Heart left ventricle (tissue), 16 donors: ENCODE measurements around the gene HMCN2. TPM values are rescaled to one million over a fixed set of nuclear protein-coding genes. Genes with fewer than 3 reads are reported as not detected.
"Not testable (repeated sequence)": the region's sequence is repeated elsewhere in the genome, so short reads cannot be mapped to it uniquely, and the experiment has no call there.

Experiments used
- ATAC-seq, 4 donors: fragments of 200-7000 bp; cut with Tn5 transposase; one replicate each; pipeline ENCODE4 v1.9.1; 2020 to 2022; ENCODE audit warnings: moderate library complexity in 4 of 4, mild to moderate bottlenecking in 3 of 4, moderate number of reproducible peaks in 1 of 4
- DNase-seq, 5 donors: peaks; one replicate each; pipeline ENCODE4 v3.0.0-alpha.2; 2020
- H3K27ac ChIP-seq, 12 donors: fragments of 200-600 bp; sonication (generic) in 4 of 12; one replicate each; pipeline versions ENCODE4 v1.5.0 to v1.8.0; 2016 to 2022; ENCODE audit warnings: mild to moderate bottlenecking in 2 of 12
- H3K27me3 ChIP-seq, 9 donors: fragments of 200-600 bp; sonication (generic) in 2 of 9; one replicate each; pipeline versions ENCODE4 v1.5.1 to v1.8.0; 2016 to 2022; ENCODE audit warnings: mild to moderate bottlenecking in 3 of 9
- H3K36me3 ChIP-seq, 9 donors: fragments of 200-600 bp; sonication (generic) in 2 of 9; one replicate each; pipeline versions ENCODE4 v1.5.0 to v1.8.0; 2018 to 2022; ENCODE audit warnings: mild to moderate bottlenecking in 2 of 9
- H3K4me1 ChIP-seq, 12 donors: fragments of 200-600 bp; sonication (generic) in 4 of 12; one replicate each; pipeline versions ENCODE4 v1.5.0 to v1.8.0; 2016 to 2022; ENCODE audit warnings: mild to moderate bottlenecking in 3 of 12
- H3K4me3 ChIP-seq, 12 donors: fragments of 200-600 bp; sonication (generic) in 4 of 12; one replicate each; pipeline versions ENCODE4 v1.5.0 to v1.8.0; 2017 to 2022; ENCODE audit warnings: mild to moderate bottlenecking in 9 of 12, moderate library complexity in 4 of 12
- H3K9me3 ChIP-seq, 12 donors: fragments of 200-600 bp; sonication (generic) in 4 of 12; one replicate each; pipeline versions ENCODE4 v1.5.0 to v1.8.0; 2016 to 2022; ENCODE audit warnings: mild to moderate bottlenecking in 1 of 12
- CTCF ChIP-seq, 12 donors: fragments of 200-600 bp; sonication (generic) in 4 of 12; IDR thresholded peaks; one replicate each; pipeline versions ENCODE4 v1.5.0 to v1.8.0; 2018 to 2022; ENCODE audit warnings: antibody characterized with exemption in 12 of 12, mild to moderate bottlenecking in 5 of 12
- POLR2A ChIP-seq, 2 donors: fragments of 450-650 bp; IDR thresholded peaks; one replicate each; pipeline ENCODE4 v1.6.1; 2017; ENCODE audit warnings: antibody characterized with exemption in 2 of 2, mild to moderate bottlenecking in 2 of 2, moderate library complexity in 2 of 2
- WGBS, 4 donors: extraction: QIAGEN DNeasy Blood & Tissue Kit in 2 of 4; methylation state at CpG; one replicate each; pipeline versions ENCODE4 v1.1.5 to v1.1.7; 2013 to 2018; 5-methylcytosine and 5-hydroxymethylcytosine counted together
- intact Hi-C, 10 donors: fragments of 100-400 bp; cut with DNase I; formaldehyde crosslinking; loops; one replicate each; pipeline versions ENCODE4 v1.11.1 to v1.14.2; 2022
- polyA plus RNA-seq, 2 donors: library from polyadenylated mRNA; stranded (reverse); fragments of 200-250 nt; gene quantifications; one replicate each; pipeline ENCODE4 v1.2.3, GENCODE V29; 2013
- total RNA-seq, 9 donors: library from RNA; depleted of rRNA in 2 of 9; stranded (reverse); fragments of >200 nt in 2 of 9; fragmentation: NEBNext Ultra II Directional in 3 of 9; extraction: Animal tissue kit (Norgen Biotek cat#: 25700) in 3 of 9; gene quantifications; one replicate each; pipeline versions ENCODE4 v1.1.0 to v1.2.4, GENCODE V29; 2016 to 2023
- donor health status: ischemic (EF 13 %, LVEDD 7.1; RV severe dilation, severe dysfunction).
- donor health status: healthy with polysubstance abuse.
- donor health status: DM: no; HTN: yes; CAD: no.
- donor health status: DM: no; HTN: no; CAD: no.
- donor health status: ischemic (EF 25% LVEDD 6.9; RV normal size, moderate dysfunction).
- donor health status: ischemic (EF 25% LVEDD 5.7; RV mildly dilated, moderate dysfunction).
- donor health status: healthy.
- donor health status: DM: yes; HTN: yes; CAD: no.
- donor health status: ischemic (EF 35%, LVEDD 5.7; RV mildly dilated, moderate dysfunction).
- donor health status: nonischemic (EF 11% LVEDD 7.7; RV severe dilation, severe dysfunction).
- donor health status: DM: yes; HTN: yes; CAD: no.
- donor health status: PGD.
- donor health status: ischemic (EF 29% LVEDD 5.4; RV normal size, mild dysfunction).
- donor health status: nonischemic (EF 23%, LVEDD 6.1; RV moderate dilation, normal function).

Gene HMCN2
- total and polyA plus RNA-seq, 11 donors: 2.3 to 10.4 (median 4.3) TPM

GRCh38 chr9:130399768-130400167, 134.2 kb downstream of the HMCN2 start:
- H3K4me3 ChIP-seq: no peak overlapping the region
- no peaks in the 10 kb centered on the region for H3K27me3 ChIP-seq
- no peaks in the 10 kb centered on the region for H3K9me3 ChIP-seq
- no peak overlapping the region for H3K27ac ChIP-seq
- TF ChIP-seq POLR2A (IDR thresholded peaks at IDR 0.05) (no peak), CTCF (IDR thresholded peaks at IDR 0.05) (no peak)
- ATAC-seq (no peak), DNase-seq (no peak)
- peaks cover 0 to 9% (median 0%) of the 10 kb centered on the region in 9 donors for H3K36me3 ChIP-seq
- 62 to 76% (median 73%) methylated on average over 8 of the region's 8 CpGs for WGBS, 4 donors
- no peaks in the 10 kb centered on the region for H3K4me1 ChIP-seq
- intact Hi-C loops: no loop called here

DNA sequence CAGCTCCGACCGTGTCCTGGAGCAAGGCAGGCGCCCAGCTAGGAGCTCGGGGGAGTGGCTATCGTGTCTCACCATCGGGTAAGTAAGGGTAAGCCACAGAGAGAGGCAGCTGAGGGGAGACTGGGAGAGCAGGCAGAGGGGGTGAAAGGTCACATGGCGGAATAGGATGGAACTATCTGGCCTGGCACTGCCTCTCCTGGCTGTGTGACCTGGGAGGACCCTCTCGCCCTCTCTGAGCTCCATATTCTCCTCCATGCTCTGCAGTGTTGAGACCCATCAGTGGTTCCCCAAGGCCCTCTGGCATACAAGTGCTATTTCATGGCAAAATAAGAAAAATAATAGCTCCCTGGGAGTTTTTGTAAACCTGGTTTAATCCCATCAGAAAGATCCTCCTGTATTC, 135.3 kb downstream of the HMCN2 start:
- DNase-seq: no peak
- H3K9me3 ChIP-seq: no peaks in the 10 kb centered on the region
- 93 to 99% (median 94%) methylated on average over 8 of the region's 8 CpGs for whole genome bisulfite sequencing, 4 donors
- no peak for TF ChIP-seq POLR2A (IDR thresholded peaks at IDR 0.05)
- TF ChIP-seq CTCF (IDR thresholded peaks at IDR 0.05): no peak
- intact Hi-C loops: no loop called here
- no peak overlapping the region for H3K4me3 ChIP-seq
- no peak for ATAC-seq
- peaks cover 0 to 12% (median 0%) of the 10 kb centered on the region in 9 donors for H3K36me3 ChIP-seq
- H3K27ac ChIP-seq: no peak overlapping the region
- no peaks in the 10 kb centered on the region for H3K4me1 ChIP-seq
- no peaks in the 10 kb centered on the region for H3K27me3 ChIP-seq

DNA sequence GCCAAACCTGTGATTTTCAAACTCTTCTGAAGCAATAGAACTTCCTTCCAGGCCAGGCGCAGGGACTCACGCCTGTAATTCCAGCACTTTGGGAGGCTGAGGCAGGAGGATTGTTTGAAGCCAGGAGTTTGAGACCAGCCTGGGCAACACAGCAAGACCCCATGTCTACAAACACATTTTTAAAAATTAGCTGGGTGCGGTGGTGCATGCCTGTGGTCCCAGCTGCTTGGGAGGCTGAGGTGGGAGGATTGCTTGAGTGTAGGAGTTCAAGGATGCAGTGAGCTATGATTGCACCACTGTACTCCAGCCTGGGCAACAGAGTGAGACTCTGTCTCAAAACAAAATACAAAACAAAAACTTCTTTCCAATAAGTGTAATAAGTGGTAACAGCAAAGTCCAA, 136.2 kb downstream of the HMCN2 start:
- H3K9me3 ChIP-seq, H3K27me3 ChIP-seq, DNase-seq, H3K4me3 ChIP-seq, H3K27ac ChIP-seq, intact Hi-C loops, H3K4me1 ChIP-seq, ATAC-seq: not testable (repeated sequence)
- 92 to 95% (median 93%) methylated on average over 3 of the region's 3 CpGs for WGBS, 4 donors
- H3K36me3 ChIP-seq: peaks cover 0 to 21% (median 0%) of the 10 kb centered on the region in 9 donors

- H3K36me3 ChIP-seq: peaks cover 0 to 22% (median 0%) of the 10 kb centered on the region in 9 donors
Observed at GRCh38 chr9:130402243-130402642, 136.7 kb downstream of the HMCN2 start.

More at GRCh38 chr9:130402243-130402642, 136.7 kb downstream of the HMCN2 start:
- DNase-seq (no peak), ATAC-seq (no peak)
- WGBS, 4 donors: 84 to 97% (median 92%) methylated on average over 3 of the region's 3 CpGs
- intact Hi-C loops: no loop called here
- no peak overlapping the region for H3K4me3 ChIP-seq
- no peaks in the 10 kb centered on the region for H3K27me3 ChIP-seq
- no peaks in the 10 kb centered on the region for H3K9me3 ChIP-seq
- H3K4me1 ChIP-seq: no peaks in the 10 kb centered on the region
- TF ChIP-seq POLR2A (IDR thresholded peaks at IDR 0.05): no peak
- TF ChIP-seq CTCF (IDR thresholded peaks at IDR 0.05): no peak
- H3K27ac ChIP-seq: no peak overlapping the region
